Activated CD8-positive, alpha-beta memory T cell treated with anti-CD3 and anti-CD28 coated beads for 48 hours (primary cell): ENCODE data around the gene NAA30.
"Not testable (repeated sequence)": the region's sequence is repeated elsewhere in the genome, so short reads cannot be mapped to it uniquely, and the experiment has no call there.

Experiments
- DNase-seq, 3 experiments: peaks; one replicate each; pipeline ENCODE4 v3.0.0-alpha.2; 2020; ENCODE audit warnings: low read depth in 2 of 3, low spot score in 2 of 3

The NAA30 gene

GRCh38 chr14:57390037-57390805 lies at the start of gene NAA30:
NAA30 (plus strand) TSS chr14:57390586; CDS start chr14:57390958, 372 bp downstream.
- DNase-seq: peak; percentile 72 to 83 (median 77)

DNA sequence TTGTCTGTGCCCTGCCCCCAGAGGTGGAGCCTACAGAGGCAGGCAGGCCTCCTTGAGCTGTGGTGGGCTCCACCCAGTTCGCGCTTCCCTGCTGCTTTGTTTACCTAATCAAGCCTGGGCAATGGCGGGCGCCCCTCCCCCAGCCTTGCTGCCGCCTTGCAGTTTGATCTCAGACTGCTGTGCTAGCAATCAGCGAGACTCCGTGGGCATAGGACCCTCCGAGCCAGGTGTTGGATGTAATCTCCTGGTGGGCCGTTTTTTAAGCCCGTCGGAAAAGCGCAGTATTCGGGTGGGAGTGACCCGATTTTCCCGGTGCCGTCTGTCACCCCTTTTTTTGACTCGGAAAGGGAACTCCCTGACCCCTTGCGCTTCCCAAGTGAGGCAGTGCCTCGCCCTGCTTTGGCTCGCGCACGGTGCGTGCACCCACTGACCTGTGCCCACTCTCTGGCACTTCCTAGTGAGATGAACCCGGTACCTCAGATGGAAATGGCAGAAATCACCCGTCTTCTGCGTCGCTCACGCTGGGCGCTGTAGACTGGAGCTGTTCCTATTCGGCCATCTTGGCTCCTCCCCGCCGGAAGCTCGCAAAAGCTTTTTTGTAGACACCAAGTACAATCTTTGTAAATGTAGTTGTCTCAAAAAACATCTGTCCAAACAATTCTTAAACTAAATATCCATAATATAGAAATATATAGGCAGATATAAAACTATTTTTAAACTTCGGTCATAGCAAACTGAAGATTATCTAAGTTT lies 46.7 kb upstream of the NAA30 start:
- not testable (repeated sequence) for DNase-seq

GRCh38 chr14:57345106-57345505 lies 45.3 kb upstream of the NAA30 start:
- DNase-seq: no peak

DNA sequence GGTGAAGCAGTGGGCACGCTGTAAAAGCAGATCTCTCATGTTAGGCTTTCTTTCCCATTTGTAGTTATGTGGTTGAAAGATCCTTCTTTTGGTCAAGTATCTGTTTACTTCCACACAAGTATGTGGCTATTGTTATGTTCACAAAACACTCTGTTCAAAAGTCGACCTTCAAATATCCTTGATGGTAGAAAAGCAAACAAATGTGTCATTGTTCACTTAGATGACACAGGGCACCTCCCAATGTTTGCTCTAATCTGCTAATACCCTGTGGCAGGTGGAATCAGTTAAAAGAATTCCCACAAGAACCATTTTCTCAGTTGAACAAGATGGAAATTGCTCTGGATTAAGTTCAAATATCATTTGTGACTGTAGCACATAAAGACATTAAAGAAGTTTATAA lies 43.6 kb upstream of the NAA30 start:
- no peak for DNase-seq

GRCh38 chr14:57352396-57353170 lies 37.8 kb upstream of the NAA30 start:
- DNase-seq: no peak

- no peak for DNase-seq
These were observed 35.1 kb upstream of the NAA30 start for GRCh38 chr14:57355081-57355800.

DNA sequence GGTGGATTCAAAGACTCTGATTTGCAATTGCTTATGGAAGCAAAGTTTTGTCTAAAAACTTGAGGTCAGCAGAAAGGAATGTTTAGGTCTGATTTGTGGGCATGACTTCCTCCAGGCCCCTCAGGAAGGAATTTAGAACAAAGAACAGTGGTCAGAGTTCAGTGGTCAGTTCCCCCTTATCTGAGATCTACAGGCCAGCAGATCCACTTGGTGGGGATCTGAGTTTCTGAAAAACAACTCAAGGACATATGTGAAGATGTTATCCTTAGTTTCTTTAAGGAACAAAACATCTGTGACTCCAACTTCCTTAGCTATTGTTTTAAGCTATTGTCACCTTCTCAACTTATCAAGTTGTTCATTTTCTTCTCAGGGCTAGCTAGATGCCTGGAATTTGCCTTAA lies 28.0 kb upstream of the NAA30 start:
- DNase-seq: no peak

DNA sequence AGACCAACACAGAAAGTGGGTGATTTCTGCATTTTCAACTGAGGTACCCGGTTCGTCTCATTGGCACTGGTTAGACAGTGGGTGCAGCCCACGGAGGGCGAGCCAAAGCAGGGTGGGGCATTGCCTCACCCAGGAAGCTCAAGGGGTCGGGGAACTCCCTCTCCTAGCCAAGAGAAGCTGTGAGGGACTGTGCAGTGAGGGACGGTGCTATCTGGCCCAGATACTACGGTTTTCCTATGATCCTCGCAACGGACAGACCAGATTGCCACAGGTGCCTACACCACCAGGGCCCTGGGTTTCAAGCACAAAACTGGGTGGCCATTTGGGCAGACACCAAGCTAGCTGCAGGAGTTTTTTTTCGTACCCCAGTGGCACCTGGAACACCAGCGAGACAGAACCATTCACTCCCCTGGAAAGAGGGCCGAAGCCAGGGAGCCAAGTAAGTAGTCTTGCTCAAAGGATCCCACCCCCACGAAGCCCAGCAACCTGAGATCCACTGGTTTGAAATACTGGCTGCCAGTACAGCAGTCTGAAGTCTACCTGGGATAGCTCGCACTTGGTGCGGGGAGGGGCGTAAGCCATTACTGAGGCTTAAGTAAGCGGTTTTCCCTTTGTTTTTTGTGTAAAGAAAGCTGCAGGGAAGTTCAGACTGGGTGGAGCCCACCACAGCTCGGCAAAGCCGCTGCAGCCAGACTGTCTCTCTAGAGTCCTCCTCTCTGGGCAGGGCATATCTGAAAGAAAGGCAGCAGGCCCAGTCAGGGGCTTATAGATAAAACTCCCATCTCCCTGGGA lies 25.5 kb upstream of the NAA30 start:
- no peak for DNase-seq

DNA sequence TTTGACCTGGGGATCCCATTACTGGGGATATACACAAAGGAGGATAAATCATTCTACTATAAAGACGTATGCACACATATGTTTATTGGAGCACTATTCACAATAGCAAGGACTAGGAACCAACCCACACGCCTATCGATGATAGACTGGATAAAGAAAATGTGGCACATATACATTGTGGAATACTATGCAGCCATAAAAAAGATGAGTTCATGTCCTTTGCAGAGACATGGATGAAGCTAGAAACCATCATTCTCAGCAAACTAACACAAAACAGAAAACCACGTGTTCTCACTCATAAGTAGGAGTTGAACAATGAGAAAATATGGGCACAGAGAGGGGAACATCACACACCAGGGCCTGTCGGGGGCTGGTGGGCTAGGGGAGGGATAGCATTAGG lies 20.2 kb upstream of the NAA30 start:
- not testable (repeated sequence) for DNase-seq

- no peak for DNase-seq
These were observed 19.4 kb upstream of the NAA30 start for GRCh38 chr14:57371013-57371412.

GRCh38 chr14:57375156-57375555 lies 15.2 kb upstream of the NAA30 start:
- DNase-seq: no peak

DNA sequence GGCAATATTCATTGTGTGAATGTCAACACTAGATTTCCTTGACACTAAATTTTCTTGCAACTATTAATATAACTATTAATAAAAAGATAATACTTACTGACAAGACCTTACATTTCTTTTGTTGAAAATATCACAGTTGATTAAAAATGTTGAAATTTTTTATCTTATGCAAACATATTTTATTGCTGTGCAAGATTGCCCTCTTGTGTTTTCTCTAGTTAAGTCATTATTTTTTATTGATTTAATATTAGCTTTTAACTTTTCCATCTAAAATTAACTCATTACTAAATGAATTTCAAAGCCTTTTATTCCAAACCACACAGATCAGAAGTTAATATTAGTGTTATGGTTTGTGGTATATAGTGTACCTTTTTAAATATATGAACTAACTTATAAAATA lies 11.7 kb upstream of the NAA30 start:
- no peak for DNase-seq

- DNase-seq: no peak
These were observed 9.5 kb upstream of the NAA30 start for GRCh38 chr14:57380935-57381334.

DNA sequence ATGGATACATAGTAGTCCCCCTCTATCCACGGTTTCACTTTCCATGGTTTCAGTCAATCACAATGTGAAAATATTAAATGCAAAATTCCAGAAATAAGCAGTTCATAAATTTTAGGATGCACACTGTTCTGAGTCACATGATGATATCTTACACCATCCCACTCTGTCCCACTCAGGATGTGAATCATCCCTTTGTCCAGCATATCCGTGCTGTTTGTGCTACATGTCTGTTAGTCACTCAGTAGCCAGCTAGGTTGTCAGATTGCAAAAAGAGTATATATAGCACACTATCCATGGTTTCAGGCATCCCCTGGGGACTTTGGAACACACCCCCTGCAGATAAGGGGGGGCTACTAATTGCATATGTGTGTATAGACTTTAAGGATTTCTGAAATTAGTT lies 8.1 kb upstream of the NAA30 start:
- DNase-seq: no peak

DNA sequence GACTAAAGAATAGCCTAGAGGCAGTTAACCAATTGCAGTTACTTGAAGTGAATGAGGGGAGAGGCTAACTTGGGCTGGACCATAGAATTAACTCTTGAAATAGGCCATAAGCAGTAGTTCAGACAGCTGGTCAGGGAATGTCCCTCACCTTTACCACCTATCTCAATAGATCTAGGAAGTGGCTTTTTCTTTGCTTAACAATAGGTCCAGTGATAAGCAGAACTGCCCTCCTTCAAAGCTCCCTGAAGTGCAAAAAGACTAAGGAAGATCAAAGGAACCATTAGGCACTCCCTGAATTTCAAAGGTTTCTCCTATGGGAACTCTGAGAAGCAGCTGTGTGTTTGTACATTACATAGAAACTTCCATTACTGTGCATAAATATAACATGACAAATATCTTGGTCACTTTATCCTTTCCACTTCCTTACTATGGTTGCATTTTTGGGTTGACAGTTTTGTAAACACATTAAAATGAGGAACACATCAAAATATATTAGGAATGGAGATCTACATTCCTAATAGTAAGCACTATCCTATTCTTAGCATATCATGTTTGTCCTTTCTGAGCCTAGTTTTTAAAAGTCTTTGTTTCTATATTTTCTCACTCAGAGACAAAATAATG lies 7.2 kb upstream of the NAA30 start:
- no peak for DNase-seq

GRCh38 chr14:57388067-57388466 lies 2.3 kb upstream of the NAA30 start:
- no peak for DNase-seq

DNA sequence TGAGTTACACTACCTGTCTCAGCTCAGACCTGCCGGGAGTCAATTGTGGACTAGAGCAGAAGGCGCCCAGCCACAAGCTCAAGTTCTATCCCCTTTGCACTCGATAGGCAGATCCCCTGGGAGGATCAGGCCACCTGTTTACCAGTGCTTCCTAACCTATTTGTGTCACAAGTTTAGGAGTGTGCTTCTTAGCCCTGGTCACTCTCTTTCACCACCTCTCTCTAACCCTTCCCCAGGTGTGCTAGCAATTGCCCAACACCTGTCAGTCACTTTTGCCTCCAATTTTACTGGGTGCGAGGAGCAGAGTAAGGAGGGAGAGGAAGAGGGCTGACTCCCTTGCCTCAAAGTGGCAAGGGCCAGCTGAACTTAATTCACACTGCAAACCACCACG lies 745 bp upstream of the NAA30 start:
- DNase-seq: no peak

GRCh38 chr14:57390806-57391516 lies 575 bp downstream of the NAA30 start:
- DNase-seq: peak in 2 of 3 experiments; percentile 11 to 23

DNA sequence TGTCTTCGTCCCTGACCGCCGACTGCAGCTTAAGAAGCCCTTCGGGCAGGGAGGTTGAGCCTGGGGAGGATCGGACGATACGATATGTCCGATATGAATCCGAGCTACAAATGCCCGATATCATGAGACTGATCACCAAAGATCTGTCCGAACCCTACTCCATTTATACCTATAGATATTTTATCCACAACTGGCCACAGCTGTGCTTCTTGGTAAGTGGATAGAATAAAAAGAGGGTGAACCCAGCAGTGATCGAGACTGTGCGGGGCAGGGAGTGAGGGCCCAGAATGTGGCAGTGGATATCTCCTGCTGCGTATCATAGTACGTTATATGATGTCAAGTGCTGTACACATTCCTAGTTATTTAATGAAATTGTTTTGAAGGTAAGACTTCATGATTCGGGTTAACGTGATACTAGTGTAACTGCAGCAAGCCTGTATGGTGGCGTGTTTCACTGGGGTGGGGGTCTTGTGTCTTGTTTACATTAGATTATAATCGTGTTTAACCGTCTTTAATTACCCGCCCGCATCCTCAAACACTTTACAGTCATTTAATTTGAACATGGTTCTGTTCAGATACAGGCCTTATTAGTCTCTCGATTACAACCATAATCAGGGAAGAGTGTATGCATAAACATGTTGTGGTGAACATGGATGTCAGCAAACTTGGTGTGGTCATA lies 1.3 kb downstream of the NAA30 start:
- no peak for DNase-seq
